Fibroblast of lung (primary cell): Measurements from ENCODE around the gene PLCH2. TPM values are rescaled to one million over a fixed set of nuclear protein-coding genes. Genes with fewer than 3 reads are reported as not detected.
A peak's percentile ranks its signal among the peaks of the same experiment; 100 is the strongest.

Experiments
- DNase-seq, 2 donors: peaks; one replicate each; pipeline versions ENCODE4 v3.0.0 to v3.0.0-alpha.2; 2010; ENCODE audit warnings: low read depth in 2 of 2
- H2AFZ ChIP-seq: 2 replicates; pipeline ENCODE4 v1.5.1; 2012; ENCODE audit warnings: low read length, control low read depth, inconsistent platforms
- H3K27ac ChIP-seq: 2 replicates; pipeline ENCODE4 v1.5.1; 2011; ENCODE audit warnings: low read length, control low read depth; ENCODE audit not compliant: insufficient read depth
- H3K27me3 ChIP-seq: 2 replicates; pipeline ENCODE4 v1.5.1; 2011; ENCODE audit warnings: mild to moderate bottlenecking, low read length; ENCODE audit not compliant: control insufficient read depth, insufficient read depth
- H3K36me3 ChIP-seq: 2 replicates; pipeline ENCODE4 v1.5.1; 2011; ENCODE audit warnings: low read length; ENCODE audit not compliant: control insufficient read depth, insufficient read depth
- H3K4me1 ChIP-seq: 2 replicates; pipeline ENCODE4 v1.5.1; 2011; ENCODE audit warnings: low read length; ENCODE audit not compliant: control insufficient read depth, insufficient read depth; ENCODE audit errors: extremely low read depth
- H3K4me2 ChIP-seq: 2 replicates; pipeline ENCODE4 v1.5.1; 2011; ENCODE audit warnings: low read length, control low read depth; ENCODE audit not compliant: insufficient read depth; ENCODE audit errors: extremely low read depth
- H3K4me3 ChIP-seq, 4 experiments: fragments of 200-600 bp in 1 of 4; sonication (generic) in 1 of 4; replicated peaks in 1 of 4; 2 replicates each; pipeline ENCODE4 v1.5.1; 2011 to 2016; ENCODE audit warnings: low read length in 4 of 4, low read depth in 3 of 4, mild to moderate bottlenecking in 3 of 4, control low read depth in 2 of 4, inconsistent platforms in 1 of 4, mixed read lengths in 1 of 4; ENCODE audit not compliant: insufficient read depth in 1 of 4; ENCODE audit errors: control extremely low read depth in 1 of 4
- H3K79me2 ChIP-seq: 2 replicates; pipeline ENCODE4 v1.5.1; 2012; ENCODE audit warnings: mild to moderate bottlenecking, low read length, inconsistent platforms; ENCODE audit not compliant: control insufficient read depth, insufficient read depth
- H3K9ac ChIP-seq: 2 replicates; pipeline ENCODE4 v1.5.1; 2011; ENCODE audit warnings: mild to moderate bottlenecking, low read length, control low read depth; ENCODE audit not compliant: insufficient read depth
- H3K9me3 ChIP-seq: 2 replicates; pipeline ENCODE4 v1.5.1; 2012; ENCODE audit warnings: low read depth, low read length; ENCODE audit not compliant: control insufficient read depth, insufficient read depth
- H4K20me1 ChIP-seq: 2 replicates; pipeline ENCODE4 v1.5.1; 2011; ENCODE audit warnings: low read length; ENCODE audit not compliant: control insufficient read depth, insufficient read depth; ENCODE audit errors: extremely low read depth
- CTCF ChIP-seq, 2 donors: IDR thresholded peaks in 1 of 2; conservative IDR thresholded peaks in 1 of 2; 1 replicate in 1 of 2; 2 replicates in 1 of 2; pipeline ENCODE4 v1.5.1; 2011 to 2012; ENCODE audit warnings: low read length in 2 of 2, control low read depth in 1 of 2, inconsistent platforms in 1 of 2, low read depth in 1 of 2, mild to moderate bottlenecking in 1 of 2
- EZH2 ChIP-seq: IDR thresholded peaks from 2 replicates; pipeline ENCODE4 v1.5.1; 2012; ENCODE audit warnings: low read length, control low read depth, mild to moderate bottlenecking; ENCODE audit errors: missing control alignments
- polyA plus RNA-seq, 2 donors: library from polyadenylated mRNA; depleted of rRNA in 1 of 2; stranded (reverse) in 1 of 2; unstranded in 1 of 2; fragments of >200 nt; gene quantifications; 2 replicates each; pipeline ENCODE4 v1.2.1, GENCODE V29; 2011 to 2012; ENCODE audit warnings: missing spikeins in 1 of 2
- total RNA-seq: library from RNA; depleted of rRNA; stranded (reverse); fragments of >200 nt; gene quantifications from 2 replicates; pipeline ENCODE4 v1.2.1, GENCODE V29; 2014

The PLCH2 gene
- total and polyA plus RNA-seq, 2 donors (not counting 1 experiment from before 2014, with no cell fraction given), result 0.02 to 0.17 TPM

- H3K4me2 ChIP-seq, result no peak overlapping the region
- DNase-seq, result no peak
- peak in 1 of 2 donors; percentile 12 for TF ChIP-seq CTCF (conservative IDR thresholded peaks at IDR 0.05 in 1 of 2, IDR thresholded peaks at IDR 0.05 in 1 of 2; ENCODE audit: low read depth in 1 of 2, low read length in 2 of 2)
- TF ChIP-seq EZH2, result no peak
- peaks cover 34% of the 10 kb centered on the region for H3K79me2 ChIP-seq
- H4K20me1 ChIP-seq, result no peaks in the 10 kb centered on the region
- H3K36me3 ChIP-seq, result peaks cover 19% of the 10 kb centered on the region
- peaks cover 20% of the 10 kb centered on the region for H3K4me1 ChIP-seq
- no peak overlapping the region for H3K9ac ChIP-seq
- H3K9me3 ChIP-seq, result no peaks in the 10 kb centered on the region
- H3K27me3 ChIP-seq, result no peaks in the 10 kb centered on the region
- H3K4me3 ChIP-seq, result no peak overlapping the region
- no peak overlapping the region for H2AFZ ChIP-seq
- no peak overlapping the region for H3K27ac ChIP-seq
These were observed 47.3 kb downstream of the PLCH2 start for GRCh38 chr1:2523191-2523890.

GRCh38 chr1:2523891-2524609 lies 48.0 kb downstream of the PLCH2 start:
- Histone ChIP-seq H4K20me1 (no peaks in the 10 kb centered on the region), H3K4me3 (peak overlapping the region in 1 of 4 experiments; percentile 91), H3K9ac (no peak overlapping the region), H3K4me2 (peak overlapping the region; percentile 13), H2AFZ (no peak overlapping the region), H3K36me3 (peaks cover 15% of the 10 kb centered on the region), H3K79me2 (peaks cover 34% of the 10 kb centered on the region), H3K27me3 (no peaks in the 10 kb centered on the region), H3K9me3 (no peaks in the 10 kb centered on the region), H3K4me1 (peaks cover 20% of the 10 kb centered on the region), H3K27ac (no peak overlapping the region)
- no peak for DNase-seq
- TF ChIP-seq CTCF (conservative IDR thresholded peaks at IDR 0.05 in 1 of 2, IDR thresholded peaks at IDR 0.05 in 1 of 2; ENCODE audit: low read depth in 1 of 2, low read length in 2 of 2), result no peak
- TF ChIP-seq EZH2, result no peak

- Histone ChIP-seq H3K27me3 (peaks cover under 1% of the 10 kb centered on the region), H3K4me1 (peaks cover 20% of the 10 kb centered on the region), H2AFZ (peak overlapping the region; percentile 60), H3K79me2 (peaks cover 34% of the 10 kb centered on the region), H3K9me3 (no peaks in the 10 kb centered on the region), H3K27ac (peak overlapping the region; percentile 74), H3K4me3 (peak overlapping the region; percentile 77 to 97 (median 91)), H4K20me1 (no peaks in the 10 kb centered on the region), H3K4me2 (peak overlapping the region; percentile 79), H3K9ac (peak overlapping the region; percentile 81), H3K36me3 (peaks cover 5% of the 10 kb centered on the region)
- TF ChIP-seq EZH2, result no peak
- TF ChIP-seq CTCF (conservative IDR thresholded peaks at IDR 0.05 in 1 of 2, IDR thresholded peaks at IDR 0.05 in 1 of 2; ENCODE audit: low read depth in 1 of 2, low read length in 2 of 2), result peak in 1 of 2 donors; percentile 6
- DNase-seq, result no peak
These were observed 49.5 kb downstream of the PLCH2 start for GRCh38 chr1:2525572-2525919.
